HEK293T (cell line): ENCODE measurements around the gene ANKRD22.

ENCODE experiments used
- CTCF ChIA-PET: fragments of 350-600 bp; formaldehyde crosslinking; extraction: SDS; loops from one replicate; lab custom pipeline; 2021; ENCODE audit warnings: antibody characterized with exemption, inconsistent platforms; lab: Yijun Ruan, JAX
- POLR2A ChIA-PET: fragments of 350-600 bp; formaldehyde crosslinking; extraction: SDS; loops from one replicate; lab custom pipeline; 2020; ENCODE audit warnings: antibody characterized with exemption, inconsistent platforms; lab: Yijun Ruan, JAX
- DNase-seq: peaks from one replicate; pipeline ENCODE4 v3.0.0; 2012; ENCODE audit warnings: mixed read lengths; ENCODE audit errors: extremely low spot score
- ARNT ChIP-seq: fragments of 450-650 bp; IDR thresholded peaks from 2 replicates; pipeline ENCODE4 v1.6.1; 2017; ENCODE audit warnings: mild to moderate bottlenecking
- BHLHE40 ChIP-seq: fragments of 450-650 bp; IDR thresholded peaks from 2 replicates; pipeline ENCODE4 v1.6.1; 2016; ENCODE audit warnings: mild to moderate bottlenecking, moderate library complexity, borderline replicate concordance
- CTBP1 ChIP-seq: fragments of 450-650 bp; IDR thresholded peaks from 2 replicates; pipeline ENCODE4 v1.6.1; 2016; ENCODE audit warnings: borderline replicate concordance
- ELF4 ChIP-seq: fragments of 450-650 bp; IDR thresholded peaks from 2 replicates; pipeline ENCODE4 v1.6.1; 2017; ENCODE audit warnings: antibody characterized with exemption
- FOXA1 ChIP-seq: fragments of 450-650 bp; IDR thresholded peaks from 2 replicates; pipeline ENCODE4 v1.6.1; 2016; ENCODE audit warnings: mild to moderate bottlenecking
- FOXK2 ChIP-seq: fragments of 450-650 bp; IDR thresholded peaks from 2 replicates; pipeline ENCODE4 v1.6.1; 2016; ENCODE audit warnings: mild to moderate bottlenecking
- FOXM1 ChIP-seq: fragments of 450-650 bp; IDR thresholded peaks from 2 replicates; pipeline ENCODE4 v1.6.1; 2017; ENCODE audit warnings: mild to moderate bottlenecking, borderline replicate concordance
- HDGF ChIP-seq: fragments of 450-650 bp; IDR thresholded peaks from 2 replicates; pipeline ENCODE4 v1.6.1; 2017; ENCODE audit warnings: antibody characterized with exemption, borderline replicate concordance
- L3MBTL2 ChIP-seq: fragments of 450-650 bp; conservative IDR thresholded peaks from 2 replicates; pipeline ENCODE4 v1.6.1; 2016; ENCODE audit warnings: mild to moderate bottlenecking
- LEF1 ChIP-seq: fragments of 450-650 bp; IDR thresholded peaks from 2 replicates; pipeline ENCODE4 v1.6.1; 2017; ENCODE audit warnings: mild to moderate bottlenecking, borderline replicate concordance
- NFRKB ChIP-seq: fragments of 450-650 bp; IDR thresholded peaks from 2 replicates; pipeline ENCODE4 v1.6.1; 2016; ENCODE audit warnings: mild to moderate bottlenecking, moderate library complexity
- PKNOX1 ChIP-seq: fragments of 450-650 bp; IDR thresholded peaks from 2 replicates; pipeline ENCODE4 v1.6.1; 2016
- SP1 ChIP-seq: fragments of 450-650 bp; IDR thresholded peaks from 2 replicates; pipeline ENCODE4 v1.6.1; 2017
- SUZ12 ChIP-seq: fragments of 450-650 bp; IDR thresholded peaks from 2 replicates; pipeline ENCODE4 v1.6.1; 2016; ENCODE audit warnings: mild to moderate bottlenecking
- TARDBP ChIP-seq: fragments of 450-650 bp; IDR thresholded peaks from 2 replicates; pipeline ENCODE4 v1.6.1; 2016
- ZNF384 ChIP-seq: fragments of 450-650 bp; IDR thresholded peaks from 2 replicates; pipeline ENCODE4 v1.6.1; 2016

The ANKRD22 gene

GRCh38 chr10:88879534-88880281 lies 28.1 kb upstream of the ANKRD22 start, which contains the start of gene STAMBPL1:
Gene STAMBPL1, plus strand, starts transcription at chr10:88880245. Its CDS starts 21,464 bp downstream, at chr10:88901709.
- POLR2A ChIA-PET = interaction anchor here (0.7 to 1.3 kb wide), 7 partner anchors 9 to 52 kb away, joined by 3 to 7 read pairs (median 3); no protein-coding TSS in a partner anchor
- DNase-seq = no peak
- CTCF ChIA-PET = no interaction called here
- TF ChIP-seq CTBP1 (no peak), PKNOX1 (peak; percentile 23; the same call in 1 of the 2 replicates)

GRCh38 chr10:88877298-88877697 lies 25.7 kb upstream of the ANKRD22 start:
- DNase-seq = no peak
- ChIA-PET POLR2A (no interaction called here), CTCF (no interaction called here)
- TF ChIP-seq ELF4 (no peak), FOXM1 (no peak), TARDBP (no peak), FOXA1 (no peak), LEF1 (no peak), ZNF384 (no peak), SP1 (no peak), HDGF (no peak), ARNT (no peak), SUZ12 (no peak), CTBP1 (no peak), PKNOX1 (no peak), L3MBTL2 (no peak), BHLHE40 (no peak), FOXK2 (no peak), NFRKB (no peak)

DNA sequence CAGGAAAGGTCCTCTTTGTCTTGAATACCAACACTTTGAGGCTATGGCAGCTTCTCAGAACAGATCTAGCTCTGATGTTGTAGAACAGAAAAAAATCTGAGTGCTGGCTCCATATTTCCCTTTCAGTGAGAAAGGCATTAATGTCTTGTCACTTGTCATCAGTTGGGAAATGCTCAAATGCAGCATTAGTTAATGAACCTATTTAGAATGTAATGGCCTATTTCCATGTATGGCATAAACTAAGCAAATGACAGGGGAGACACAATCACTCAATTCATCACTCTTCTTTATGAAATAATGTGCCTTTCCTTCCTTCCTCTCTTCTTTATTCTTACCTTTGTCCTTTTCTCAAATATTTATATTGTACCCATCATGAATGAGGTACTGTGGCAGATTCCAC lies 23.4 kb upstream of the ANKRD22 start:
- ChIA-PET POLR2A (no interaction called here), CTCF (no interaction called here)
- TF ChIP-seq SUZ12 (no peak), BHLHE40 (no peak), ELF4 (no peak), PKNOX1 (no peak), ARNT (no peak), FOXM1 (no peak), CTBP1 (no peak), L3MBTL2 (no peak), FOXA1 (no peak), SP1 (no peak), ZNF384 (no peak), FOXK2 (no peak), TARDBP (no peak), HDGF (no peak), NFRKB (no peak), LEF1 (no peak)

DNA sequence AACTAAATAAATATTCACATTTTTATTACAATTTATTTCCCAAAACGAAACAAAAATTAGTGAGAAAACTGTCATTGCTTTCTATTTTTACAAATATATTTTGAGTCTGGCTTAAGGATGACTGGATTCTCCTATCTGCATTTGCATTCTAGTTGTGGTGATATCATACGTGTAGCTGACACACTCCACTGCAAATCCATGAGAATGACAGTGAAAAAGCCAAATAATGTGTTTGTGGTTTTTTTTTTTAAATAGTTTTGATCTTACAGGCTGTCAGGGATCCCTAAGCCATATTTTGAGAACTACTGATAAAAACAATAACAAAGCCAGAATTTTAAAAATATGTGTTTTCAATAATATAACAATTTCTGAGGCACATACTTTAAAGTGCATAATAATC lies 22.6 kb upstream of the ANKRD22 start:
- POLR2A ChIA-PET = no interaction called here
- DNase-seq = no peak
- CTCF ChIA-PET = no interaction called here
- TF ChIP-seq TARDBP (no peak), CTBP1 (no peak), NFRKB (no peak), ELF4 (no peak), SUZ12 (no peak), ARNT (no peak)

More for the DNA sequence above, 23.4 kb upstream of the ANKRD22 start:
- DNase-seq = no peak

DNA sequence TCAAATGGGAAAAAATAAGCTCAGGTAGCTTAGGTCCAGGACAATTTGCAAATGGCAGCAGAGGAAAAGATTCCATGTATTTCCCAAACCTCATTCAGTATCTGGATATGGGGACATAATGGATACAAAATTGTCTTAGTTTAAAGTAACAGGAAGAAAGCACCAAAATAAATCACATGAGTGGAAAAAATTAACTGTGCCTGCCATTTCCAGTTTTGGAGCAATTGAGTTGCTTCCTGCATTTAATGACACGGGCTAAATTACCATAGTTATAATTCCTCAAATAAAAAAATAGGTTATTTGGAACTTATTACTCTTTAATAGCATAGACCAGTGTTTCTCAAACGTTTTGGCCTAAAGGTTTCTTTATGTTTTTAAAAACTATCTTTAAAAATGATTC lies 22.1 kb upstream of the ANKRD22 start:
- TF ChIP-seq LEF1 (no peak), BHLHE40 (no peak), PKNOX1 (no peak), SP1 (no peak), ARNT (no peak), HDGF (no peak), L3MBTL2 (no peak), ELF4 (no peak), TARDBP (no peak), FOXA1 (no peak), CTBP1 (no peak), FOXK2 (no peak), NFRKB (no peak), ZNF384 (no peak)
- ChIA-PET POLR2A (no interaction called here), CTCF (interaction anchor here (0.5 kb wide), 1 partner anchor 19 kb away, joined by 3 read pairs; no protein-coding TSS in a partner anchor)
- no peak for DNase-seq

DNA sequence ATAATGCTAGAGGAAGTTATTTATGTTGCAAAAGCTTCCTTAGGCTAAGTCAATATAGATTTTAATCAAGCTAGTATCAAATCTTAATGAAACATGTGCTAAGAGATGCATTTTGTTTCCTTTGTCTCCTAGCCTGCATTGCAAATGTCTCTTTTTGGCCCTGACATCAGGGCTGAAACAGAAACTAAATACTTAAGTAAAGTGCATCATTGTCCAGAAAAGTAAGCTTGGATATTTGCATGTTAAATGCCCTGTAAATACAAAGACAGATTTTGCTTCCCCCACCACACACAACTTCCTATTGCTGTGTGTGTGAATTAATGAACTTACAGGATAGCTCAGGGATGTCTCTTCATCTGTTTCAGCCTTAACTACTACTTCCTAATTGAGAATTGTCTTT lies 18.4 kb upstream of the ANKRD22 start:
- POLR2A ChIA-PET = no interaction called here
- CTCF ChIA-PET = no interaction called here
- TF ChIP-seq L3MBTL2 (no peak), TARDBP (no peak), ARNT (no peak), FOXK2 (no peak)
- no peak for DNase-seq
